AG04450 (cell line): ENCODE data around the gene RGSL1. TPM values are rescaled to one million over a fixed set of nuclear protein-coding genes. Genes with fewer than 3 reads are reported as not detected.

Experiments used
- CTCF ChIA-PET: fragments of 300-600, 350-600 bp; formaldehyde crosslinking; extraction: SDS; loops from one replicate; lab custom pipeline; 2022; ENCODE audit warnings: antibody characterized with exemption, inconsistent platforms; lab: Charles Lee
- POLR2A ChIA-PET: fragments of 350-600 bp; formaldehyde crosslinking; extraction: SDS; loops from one replicate; lab custom pipeline; 2021; ENCODE audit warnings: antibody characterized with exemption, inconsistent platforms; lab: Yijun Ruan, JAX
- DNase-seq: peaks from one replicate; pipeline ENCODE4 v3.0.0-alpha.2; 2011; ENCODE audit warnings: low read depth, low spot score
- H3K27ac ChIP-seq: one replicate; pipeline ENCODE4 v1.5.1; 2012; ENCODE audit warnings: low read depth, low read length, control low read depth
- H3K27me3 ChIP-seq: one replicate; pipeline ENCODE4 v1.6.0; 2012; ENCODE audit warnings: low read length; ENCODE audit not compliant: control insufficient read depth, insufficient read depth
- H3K4me3 ChIP-seq: 2 replicates; pipeline ENCODE4 v1.5.1; 2011; ENCODE audit warnings: mild to moderate bottlenecking, low read depth, low read length, control low read depth
- H3K9me3 ChIP-seq: 2 replicates; pipeline ENCODE4 v1.5.1; 2012; ENCODE audit warnings: low read length; ENCODE audit not compliant: control insufficient read depth, insufficient read depth
- polyA plus RNA-seq: library from polyadenylated mRNA; depleted of rRNA; stranded (reverse); fragments of >200 nt; gene quantifications from 2 replicates; pipeline ENCODE4 v1.2.3, GENCODE V29; 2011
- TF ChIP-seq, protein P1 (sequence below): IDR thresholded peaks from 2 replicates; pipeline ENCODE4 v1.5.1; 2011; ENCODE audit warnings: low read depth, low read length, control low read depth, inconsistent platforms

Gene RGSL1
- polyA plus RNA-seq, 1 experiment, result not detected

DNA sequence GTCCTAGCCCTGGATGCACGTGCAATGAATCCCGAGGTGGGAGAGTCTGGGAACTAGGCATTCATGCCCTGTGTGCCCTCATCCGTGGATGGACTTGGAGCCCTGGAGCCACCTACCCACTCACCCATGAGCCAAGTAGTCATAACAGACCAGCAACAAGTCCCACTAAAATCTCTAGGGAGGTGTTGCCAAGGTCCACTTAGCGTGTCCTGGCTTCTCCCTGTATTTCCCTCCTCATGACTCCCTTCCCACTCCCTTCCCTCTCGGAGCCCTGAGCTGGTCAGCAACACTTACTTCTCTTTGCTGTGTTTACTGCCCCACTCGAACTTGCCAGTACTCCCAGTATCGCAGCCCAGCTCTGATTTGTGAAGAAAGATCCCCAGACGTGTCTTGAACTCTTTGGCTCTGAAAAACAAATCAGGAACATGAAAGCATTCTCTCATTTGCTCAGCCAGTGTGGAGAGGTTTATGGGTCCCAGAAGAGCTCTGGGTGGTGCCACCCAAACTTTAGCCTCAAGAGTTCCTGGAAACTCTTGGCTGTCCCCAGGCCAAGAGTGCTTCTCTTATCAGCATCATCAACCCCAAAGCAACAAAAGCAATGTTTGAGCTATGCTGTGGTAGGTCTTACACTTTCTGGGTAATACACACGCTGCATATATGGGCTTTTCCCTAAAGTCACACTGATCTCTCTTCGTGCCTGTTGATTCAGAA, 153.1 kb downstream of the RGSL1 start:
- H3K4me3 ChIP-seq, result no peak overlapping the region
- DNase-seq, result no peak
- H3K27ac ChIP-seq, result no peak overlapping the region
- POLR2A ChIA-PET, result no interaction called here
- TF ChIP-seq, protein P1, sequence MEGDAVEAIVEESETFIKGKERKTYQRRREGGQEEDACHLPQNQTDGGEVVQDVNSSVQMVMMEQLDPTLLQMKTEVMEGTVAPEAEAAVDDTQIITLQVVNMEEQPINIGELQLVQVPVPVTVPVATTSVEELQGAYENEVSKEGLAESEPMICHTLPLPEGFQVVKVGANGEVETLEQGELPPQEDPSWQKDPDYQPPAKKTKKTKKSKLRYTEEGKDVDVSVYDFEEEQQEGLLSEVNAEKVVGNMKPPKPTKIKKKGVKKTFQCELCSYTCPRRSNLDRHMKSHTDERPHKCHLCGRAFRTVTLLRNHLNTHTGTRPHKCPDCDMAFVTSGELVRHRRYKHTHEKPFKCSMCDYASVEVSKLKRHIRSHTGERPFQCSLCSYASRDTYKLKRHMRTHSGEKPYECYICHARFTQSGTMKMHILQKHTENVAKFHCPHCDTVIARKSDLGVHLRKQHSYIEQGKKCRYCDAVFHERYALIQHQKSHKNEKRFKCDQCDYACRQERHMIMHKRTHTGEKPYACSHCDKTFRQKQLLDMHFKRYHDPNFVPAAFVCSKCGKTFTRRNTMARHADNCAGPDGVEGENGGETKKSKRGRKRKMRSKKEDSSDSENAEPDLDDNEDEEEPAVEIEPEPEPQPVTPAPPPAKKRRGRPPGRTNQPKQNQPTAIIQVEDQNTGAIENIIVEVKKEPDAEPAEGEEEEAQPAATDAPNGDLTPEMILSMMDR, result no peak
- peaks cover 29% of the 10 kb centered on the region for H3K27me3 ChIP-seq
- CTCF ChIA-PET, result interaction anchor here (1.0 to 12.0 kb wide), 4 partner anchors 8 to 184 kb away, joined by 6 to 552 read pairs (median 34); partner anchors contain the start of gene NPL
- no peaks in the 10 kb centered on the region; the same call in 1 of the 2 replicates for H3K9me3 ChIP-seq

DNA sequence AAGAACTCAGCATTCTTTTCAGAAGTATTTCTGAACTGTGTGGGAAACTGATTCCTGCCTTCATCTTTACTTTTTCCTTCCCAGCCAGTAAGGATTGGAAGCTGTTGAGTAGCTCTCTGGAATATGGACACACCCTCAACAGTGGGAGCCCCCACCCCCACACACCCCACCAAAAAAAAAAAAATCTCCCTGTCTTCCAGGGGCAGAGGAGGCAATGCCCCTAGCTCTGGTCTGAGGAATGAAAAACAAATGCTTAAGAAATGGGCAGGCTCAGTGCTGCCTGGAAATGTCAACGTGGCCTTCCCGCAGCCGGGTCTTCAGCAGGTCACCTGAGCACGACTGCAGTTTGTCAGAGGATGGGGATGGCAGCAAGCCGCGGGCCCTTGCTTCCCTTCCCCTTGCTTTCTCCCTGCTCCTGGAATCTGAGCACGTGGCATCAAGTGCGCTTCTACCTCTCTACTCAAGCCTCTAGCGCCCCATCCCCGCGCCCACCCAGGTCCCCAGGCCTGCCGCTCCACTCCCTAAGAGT, 153.8 kb downstream of the RGSL1 start:
- CTCF ChIA-PET, result interaction anchor here (1.0 to 12.0 kb wide), 4 partner anchors 9 to 183 kb away, joined by 6 to 552 read pairs (median 34); partner anchors contain the start of gene NPL
- H3K27ac ChIP-seq, result no peak overlapping the region

DNA sequence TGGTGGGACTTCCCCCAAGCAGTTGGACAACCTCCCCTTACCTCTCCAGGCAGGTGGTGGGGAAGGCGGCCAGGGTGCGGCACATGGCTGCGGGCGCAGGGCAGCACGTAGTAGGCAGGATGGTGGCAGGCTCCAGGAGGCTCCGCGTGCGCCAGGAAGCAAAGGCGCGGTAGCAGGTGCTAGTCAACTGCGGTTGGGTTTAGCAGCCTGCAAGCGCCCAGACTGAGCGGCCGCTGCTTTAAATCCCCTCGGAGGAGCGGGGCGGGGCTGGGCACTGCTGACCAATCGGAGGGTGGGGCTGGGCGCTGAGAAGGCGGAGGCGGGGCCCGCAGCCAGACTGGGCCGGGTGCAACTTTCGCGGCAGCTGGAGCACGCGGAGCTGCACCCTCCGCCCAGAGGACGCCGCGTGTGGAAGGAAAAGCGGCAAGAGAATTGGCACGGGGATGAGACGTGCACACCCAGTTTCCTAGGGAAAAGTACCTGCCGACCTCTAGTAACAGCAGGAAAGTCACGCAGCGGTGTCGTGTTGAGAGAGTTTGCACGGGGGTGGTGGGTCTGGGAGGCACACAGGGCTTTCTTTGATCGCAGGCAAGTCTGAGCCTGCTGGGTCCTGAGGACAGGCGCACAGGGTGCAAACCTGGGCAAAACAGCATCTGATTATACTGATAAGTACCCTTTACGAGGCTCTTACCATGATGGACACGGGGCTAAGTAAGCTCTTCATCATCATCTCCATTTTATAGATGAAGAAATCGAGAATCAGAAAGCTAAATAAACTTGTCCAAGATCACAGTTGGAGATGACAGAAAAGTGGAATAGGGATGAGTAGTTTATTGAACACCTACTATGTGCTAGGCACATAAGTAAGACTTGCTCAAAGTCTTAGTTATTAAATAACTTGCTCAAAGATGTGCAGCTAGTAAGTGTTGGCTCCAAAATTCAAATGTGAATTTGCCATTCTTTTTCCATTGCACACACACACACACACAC, 154.5 kb downstream of the RGSL1 start, which contains the start of gene RGS16:
RGS16 (minus strand) TSS at position 215 of the 990 bp plus-strand sequence; CDS start at position 85, 130 bp downstream.
- CTCF ChIA-PET, result interaction anchor here (0.6 to 12.0 kb wide), 7 partner anchors 9 to 459 kb away, joined by 4 to 552 read pairs (median 33); partner anchors contain the start of gene NPL
- H3K27ac ChIP-seq, result no peak within 1 kb of the TSS

More for the DNA sequence above, 153.8 kb downstream of the RGSL1 start:
- peaks cover 26% of the 10 kb centered on the region for H3K27me3 ChIP-seq
- no peaks in the 10 kb centered on the region; the same call in 1 of the 2 replicates for H3K9me3 ChIP-seq
- no peak for DNase-seq
- peak overlapping the region; percentile 58 for H3K4me3 ChIP-seq
- TF ChIP-seq, protein P1, result no peak
- POLR2A ChIA-PET, result interaction anchor here (1.4 kb wide), 1 partner anchor 11 kb away, joined by 3 read pairs; no protein-coding TSS in a partner anchor

DNA sequence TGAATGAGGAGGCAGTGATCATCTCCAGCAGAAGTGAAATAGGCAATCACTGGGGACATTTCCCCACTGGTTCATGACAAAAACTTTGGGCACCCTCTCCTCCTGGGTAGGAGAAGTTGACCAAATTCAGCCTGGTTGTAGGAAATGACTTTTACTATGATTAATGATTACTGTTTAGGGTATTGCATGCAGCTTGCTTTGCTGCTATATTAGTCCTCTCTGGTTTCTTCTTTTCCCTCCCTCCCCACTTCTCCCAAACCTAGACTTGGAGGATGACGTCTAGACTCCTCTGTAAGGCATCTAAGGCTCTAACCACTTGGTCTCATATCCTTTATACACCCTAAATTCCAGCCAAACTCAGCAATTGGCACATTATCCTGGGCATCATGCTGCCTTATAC, 157.6 kb downstream of the RGSL1 start:
- Histone ChIP-seq H3K4me3 (no peak overlapping the region), H3K27ac (no peak overlapping the region), H3K27me3 (peaks cover 26% of the 10 kb centered on the region), H3K9me3 (no peaks in the 10 kb centered on the region; the same call in 1 of the 2 replicates)
- no peak for DNase-seq
- TF ChIP-seq, protein P1, result no peak
- ChIA-PET CTCF (interaction anchor here (0.7 to 5.1 kb wide), 6 partner anchors 10 to 527 kb away, joined by 3 to 50 read pairs (median 8); no protein-coding TSS in a partner anchor), POLR2A (no interaction called here)

More for the DNA sequence above, 154.5 kb downstream of the RGSL1 start, which contains the start of gene RGS16:
- DNase-seq, result peak; percentile 21
- H3K27me3 ChIP-seq, result peaks cover 26% of the 10 kb centered on the region
- H3K9me3 ChIP-seq, result no peaks in the 10 kb centered on the region; the same call in 1 of the 2 replicates
- POLR2A ChIA-PET, result interaction anchor here (1.4 kb wide), 1 partner anchor 11 kb away, joined by 3 read pairs; no protein-coding TSS in a partner anchor
- TF ChIP-seq, protein P1, result no peak
- peak within 1 kb of the TSS; percentile 58 for H3K4me3 ChIP-seq
